Esophagus (tissue), 2 donors: ENCODE results near the gene ALOX5. TPM values are rescaled to one million over a fixed set of nuclear protein-coding genes. Genes with fewer than 3 reads are reported as not detected.

Experiments used
- H3K27ac ChIP-seq, 2 donors: one replicate each; pipeline ENCODE4 v1.5.1; 2013; ENCODE audit warnings: low read depth in 2 of 2, mild to moderate bottlenecking in 2 of 2, inconsistent platforms in 1 of 2, low read length in 1 of 2, moderate library complexity in 1 of 2
- H3K27me3 ChIP-seq, 2 donors: one replicate each; pipeline ENCODE4 v1.6.1; 2013; ENCODE audit warnings: low read length in 2 of 2, control low read depth in 1 of 2, mild to moderate bottlenecking in 1 of 2; ENCODE audit not compliant: insufficient read depth in 2 of 2, control insufficient read depth in 1 of 2
- H3K36me3 ChIP-seq, 2 donors: one replicate each; pipeline ENCODE4 v1.6.1; 2013; ENCODE audit warnings: low read length in 1 of 2; ENCODE audit not compliant: control insufficient read depth in 2 of 2, insufficient read depth in 2 of 2
- H3K4me1 ChIP-seq, 2 donors: one replicate each; pipeline ENCODE4 v1.6.1; 2013; ENCODE audit warnings: low read length in 1 of 2; ENCODE audit not compliant: control insufficient read depth in 2 of 2, insufficient read depth in 2 of 2
- H3K4me3 ChIP-seq, 2 donors: one replicate each; pipeline ENCODE4 v1.5.1; 2013; ENCODE audit warnings: low read length in 2 of 2, mild to moderate bottlenecking in 2 of 2, low read depth in 1 of 2, moderate library complexity in 1 of 2
- H3K9me3 ChIP-seq, 2 donors: one replicate each; pipeline ENCODE4 v1.6.1; 2013; ENCODE audit warnings: mild to moderate bottlenecking in 2 of 2, low read depth in 1 of 2, low read length in 1 of 2, moderate library complexity in 1 of 2; ENCODE audit not compliant: control insufficient read depth in 2 of 2, insufficient read depth in 1 of 2
- WGBS, 2 donors: extraction: QIAGEN DNeasy Blood & Tissue Kit; methylation state at CpG; one replicate each; pipeline ENCODE4 v1.1.7; 2013; 5-methylcytosine and 5-hydroxymethylcytosine counted together
- polyA plus RNA-seq, 2 donors: library from polyadenylated mRNA; stranded (reverse); fragments of 200-250 nt; gene quantifications; one replicate each; pipeline ENCODE4 v1.2.3, GENCODE V29; 2013
- donor health status: healthy with polysubstance abuse.
- donor health status: Bipolar disorder and iron deficiency.

The ALOX5 gene
- polyA plus RNA-seq, 2 donors = 8.3 to 12.2 TPM

DNA sequence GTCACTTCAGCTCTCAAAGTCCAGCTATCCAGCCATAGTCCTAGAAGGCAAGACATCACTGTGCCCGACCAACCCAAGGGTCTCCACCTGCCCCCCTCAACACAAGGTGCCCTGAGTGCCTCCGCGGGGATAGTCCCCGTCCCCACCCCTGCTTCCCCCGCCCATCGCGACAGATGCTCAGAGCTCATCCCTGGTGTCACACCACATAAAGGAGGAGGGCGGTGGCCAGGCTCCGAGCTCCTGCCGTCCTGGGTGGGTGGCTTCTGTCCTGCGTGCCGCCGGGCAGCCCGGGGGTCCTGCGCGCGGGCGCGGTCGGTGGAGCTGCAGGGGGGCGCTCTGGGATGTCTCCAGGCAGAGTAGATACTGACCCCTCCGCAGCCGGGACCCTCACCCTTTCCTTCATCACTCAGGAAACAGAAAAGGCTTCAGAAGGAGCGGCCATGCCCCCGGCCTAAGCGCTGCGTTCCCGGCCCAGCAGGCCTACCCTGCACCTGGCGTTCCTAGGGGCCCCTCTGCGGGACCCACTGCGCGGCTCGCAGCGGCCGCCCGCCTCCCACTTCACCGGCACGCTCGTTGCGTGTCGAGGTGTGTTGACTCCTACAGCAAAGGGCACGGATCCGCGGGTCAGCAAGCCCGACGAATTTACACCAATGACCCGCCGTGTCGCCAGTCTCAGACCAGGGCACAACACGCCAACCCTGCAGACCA, 53.4 kb downstream of the ALOX5 start:
- no peak overlapping the region for H3K27ac ChIP-seq
- 41 to 51% methylated on average over 47 to 50 of the region's 50 CpGs for WGBS, 2 donors
- no peak overlapping the region for H3K4me3 ChIP-seq
- no peaks in the 10 kb centered on the region for H3K36me3 ChIP-seq
- H3K9me3 ChIP-seq = no peaks in the 10 kb centered on the region
- H3K27me3 ChIP-seq = no peaks in the 10 kb centered on the region
- H3K4me1 ChIP-seq = peaks cover 0 to 6% of the 10 kb centered on the region in 2 donors

DNA sequence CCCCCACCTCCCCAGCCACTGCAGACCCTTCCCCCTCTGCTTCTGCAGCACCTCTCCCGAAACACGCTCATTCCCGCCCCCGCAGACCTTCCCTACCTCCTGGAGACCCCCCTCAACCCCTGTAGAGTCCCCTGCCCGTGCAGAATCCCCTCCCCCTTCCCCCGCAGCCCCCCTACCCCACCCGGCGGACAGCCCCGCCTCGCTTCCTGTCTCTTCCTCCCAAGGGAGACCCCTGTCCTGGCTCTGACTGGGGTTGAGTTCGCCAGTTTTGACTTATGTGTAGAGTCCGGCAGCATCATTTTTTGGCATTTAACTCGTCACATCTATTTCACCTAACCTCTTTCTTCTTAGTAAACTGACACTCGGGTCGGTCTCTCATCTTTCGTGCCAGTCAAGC, 54.0 kb downstream of the ALOX5 start:
- H3K9me3 ChIP-seq = no peaks in the 10 kb centered on the region
- peaks cover 0 to 6% of the 10 kb centered on the region in 2 donors for H3K4me1 ChIP-seq
- no peak overlapping the region for H3K27ac ChIP-seq
- H3K27me3 ChIP-seq = no peaks in the 10 kb centered on the region
- no peak overlapping the region for H3K4me3 ChIP-seq
- no peaks in the 10 kb centered on the region for H3K36me3 ChIP-seq
- 37 to 39% methylated on average over 14 to 16 of the region's 16 CpGs for WGBS, 2 donors

DNA sequence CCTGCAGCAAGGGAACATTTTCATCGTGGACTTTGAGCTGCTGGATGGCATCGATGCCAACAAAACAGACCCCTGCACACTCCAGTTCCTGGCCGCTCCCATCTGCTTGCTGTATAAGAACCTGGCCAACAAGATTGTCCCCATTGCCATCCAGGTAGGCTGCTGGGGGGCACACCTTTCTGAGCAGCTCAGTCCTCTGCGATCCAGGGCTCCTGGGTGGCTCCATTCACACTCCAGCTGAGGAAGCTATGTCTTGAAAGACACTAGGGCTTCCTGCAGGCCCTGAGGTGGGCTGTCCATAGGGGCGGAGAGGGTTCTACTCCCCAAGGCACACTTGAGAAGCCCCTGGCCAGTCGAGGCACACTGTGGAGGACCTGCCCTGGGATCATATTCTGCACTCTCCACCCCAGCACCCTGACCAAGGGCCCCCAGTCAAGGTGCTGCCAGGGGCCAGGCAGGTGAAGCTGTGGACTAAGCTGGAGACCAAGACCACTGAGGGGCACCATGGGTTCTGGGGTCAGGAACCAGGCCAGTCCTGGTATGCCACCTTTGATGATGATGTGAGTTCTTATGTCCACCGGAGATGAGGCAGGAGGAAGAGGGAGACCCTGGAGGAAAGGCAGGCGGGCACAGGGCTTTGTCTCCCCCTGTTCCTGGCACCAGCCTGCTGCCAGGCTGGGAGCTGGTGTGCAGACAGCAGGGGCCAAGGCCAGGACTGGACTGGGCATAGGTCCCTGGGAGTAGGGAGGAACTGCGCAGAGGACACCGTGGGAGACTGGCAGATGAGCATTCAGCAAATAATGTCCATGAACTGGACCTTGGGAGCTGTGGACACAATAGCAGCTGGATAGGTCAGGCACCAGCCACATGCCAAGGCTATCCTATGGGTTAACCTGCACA, 54.8 kb downstream of the ALOX5 start:
- H3K9me3 ChIP-seq = no peaks in the 10 kb centered on the region
- peaks cover 0 to 6% of the 10 kb centered on the region in 2 donors for H3K4me1 ChIP-seq
- H3K36me3 ChIP-seq = no peaks in the 10 kb centered on the region
- no peak overlapping the region for H3K4me3 ChIP-seq
- H3K27me3 ChIP-seq = no peaks in the 10 kb centered on the region
- 85 to 89% methylated on average over 10 of the region's 10 CpGs for WGBS, 2 donors
- H3K27ac ChIP-seq = no peak overlapping the region

DNA sequence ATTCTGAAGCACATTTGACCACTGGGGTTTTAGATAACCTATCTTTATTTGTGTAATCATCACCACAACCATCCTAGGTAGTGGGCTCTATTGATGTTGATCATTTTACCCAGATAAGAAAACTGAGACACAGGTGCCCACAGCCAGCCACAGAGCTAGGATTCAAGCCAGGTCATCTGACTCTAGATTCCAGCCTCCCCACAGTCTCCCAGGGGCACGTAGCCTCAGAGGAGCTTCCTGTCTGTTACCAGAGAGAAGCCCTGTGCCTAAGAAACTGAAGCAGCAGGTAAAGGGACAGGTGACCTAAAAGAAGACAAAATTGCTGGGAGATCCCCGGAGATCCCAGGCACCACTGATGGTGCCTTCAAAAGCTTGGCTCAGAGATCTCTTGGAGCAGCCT, 55.8 kb downstream of the ALOX5 start:
- no peaks in the 10 kb centered on the region for H3K27me3 ChIP-seq
- H3K27ac ChIP-seq = no peak overlapping the region
- WGBS, 2 donors = 70 to 75% methylated on average over 2 of the region's 2 CpGs
- H3K36me3 ChIP-seq = no peaks in the 10 kb centered on the region
- H3K9me3 ChIP-seq = no peaks in the 10 kb centered on the region
- H3K4me3 ChIP-seq = no peak overlapping the region
- H3K4me1 ChIP-seq = peaks cover 0 to 6% of the 10 kb centered on the region in 2 donors

DNA sequence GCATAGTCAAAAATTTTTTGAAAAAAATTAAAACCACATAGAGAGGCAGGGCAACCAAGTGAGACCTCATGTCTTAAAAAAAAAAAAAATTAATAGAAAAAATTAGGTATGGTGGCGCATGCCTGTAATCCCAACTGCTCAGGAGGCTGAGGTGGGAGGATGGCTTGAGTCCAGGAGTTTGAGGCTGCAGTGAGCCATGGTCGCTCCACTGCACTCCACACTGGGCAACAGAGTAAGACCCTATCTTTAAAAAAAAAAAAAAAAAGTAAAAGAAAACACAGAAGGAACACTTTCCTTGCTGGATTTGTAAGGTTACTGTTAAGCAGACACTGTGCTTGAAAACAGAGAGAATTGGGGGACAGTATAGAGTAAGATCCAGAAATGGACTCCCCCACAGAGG, 58.1 kb downstream of the ALOX5 start:
- no peaks in the 10 kb centered on the region for H3K36me3 ChIP-seq
- no peaks in the 10 kb centered on the region for H3K27me3 ChIP-seq

GRCh38 chr10:45432700-45433472, 58.9 kb downstream of the ALOX5 start:
- Histone ChIP-seq H3K27me3 (no peaks in the 10 kb centered on the region), H3K4me3 (no peak overlapping the region), H3K4me1 (no peaks in the 10 kb centered on the region), H3K36me3 (no peaks in the 10 kb centered on the region), H3K9me3 (no peaks in the 10 kb centered on the region), H3K27ac (no peak overlapping the region)
- 79 to 81% methylated on average over 15 of the region's 15 CpGs for WGBS, 2 donors

More for the DNA sequence above, 58.1 kb downstream of the ALOX5 start:
- no peak overlapping the region for H3K4me3 ChIP-seq
- H3K4me1 ChIP-seq = peaks cover 0 to 3% of the 10 kb centered on the region in 2 donors
- no peak overlapping the region for H3K27ac ChIP-seq
- WGBS, 2 donors = 95 to 98% methylated on average over 2 of the region's 2 CpGs
- H3K9me3 ChIP-seq = no peaks in the 10 kb centered on the region

DNA sequence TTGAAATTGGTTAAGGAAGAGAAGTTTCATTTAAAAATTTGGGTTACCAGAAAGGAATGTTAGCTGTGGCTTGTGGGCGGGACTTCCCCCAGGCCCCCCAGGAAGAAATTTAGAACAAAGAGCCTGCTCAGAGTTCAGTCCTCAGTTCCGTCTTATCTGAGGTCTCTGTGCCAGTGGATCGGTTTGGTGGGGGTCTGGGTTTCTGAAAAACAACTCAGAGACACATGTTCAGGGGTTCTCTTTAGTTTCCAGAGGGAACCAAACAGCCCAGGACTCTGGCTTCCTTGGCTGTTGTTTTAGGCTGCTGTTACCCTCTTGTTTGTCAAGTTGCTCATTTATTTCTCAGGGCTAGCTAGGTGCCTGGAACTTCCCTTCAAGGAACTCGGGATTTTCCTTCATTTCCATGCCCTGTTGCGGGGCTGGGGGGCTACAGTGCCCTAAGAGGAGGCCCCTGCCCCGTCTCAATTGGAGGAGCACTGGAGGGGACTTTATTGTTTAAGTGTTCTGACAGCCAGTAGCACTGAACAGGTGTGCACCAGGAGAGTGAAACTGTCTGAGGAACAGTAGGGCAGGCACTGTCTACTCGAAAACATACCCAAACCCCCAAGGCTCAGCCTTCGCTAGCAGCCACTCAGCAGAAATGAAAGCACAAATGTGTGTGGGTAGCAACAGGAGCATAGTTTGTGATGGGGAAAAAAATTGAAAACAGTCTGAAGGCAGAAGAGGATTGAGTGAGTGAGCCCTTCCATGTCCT, 59.9 kb downstream of the ALOX5 start:
- no peaks in the 10 kb centered on the region for H3K36me3 ChIP-seq
- no peak overlapping the region for H3K4me3 ChIP-seq
- no peaks in the 10 kb centered on the region for H3K9me3 ChIP-seq
- H3K27ac ChIP-seq = no peak overlapping the region
- WGBS, 2 donors = 71% methylated on average over 8 of the region's 8 CpGs
- H3K27me3 ChIP-seq = no peaks in the 10 kb centered on the region
- no peaks in the 10 kb centered on the region for H3K4me1 ChIP-seq

GRCh38 chr10:45437587-45438465, 63.8 kb downstream of the ALOX5 start:
- Histone ChIP-seq H3K27me3 (peaks cover 0 to 2% of the 10 kb centered on the region in 2 donors), H3K4me1 (no peaks in the 10 kb centered on the region), H3K9me3 (no peaks in the 10 kb centered on the region), H3K36me3 (no peaks in the 10 kb centered on the region), H3K4me3 (no peak overlapping the region), H3K27ac (no peak overlapping the region)
- 73 to 77% methylated on average over 8 of the region's 8 CpGs for WGBS, 2 donors
